Liver (tissue), 9 donors: ENCODE data around the gene CCDC50. TPM values are rescaled to one million over a fixed set of nuclear protein-coding genes. Genes with fewer than 3 reads are reported as not detected.

Experiments
- DNase-seq: peaks from one replicate; pipeline ENCODE4 v3.0.0-alpha.2; 2017; ENCODE audit warnings: low spot score
- H3K27ac ChIP-seq, 2 donors: one replicate each; pipeline ENCODE4 v1.7.0; 2013; ENCODE audit warnings: inconsistent platforms in 2 of 2, low read length in 2 of 2, control low read depth in 1 of 2, low read depth in 1 of 2, mild to moderate bottlenecking in 1 of 2
- H3K27me3 ChIP-seq, 4 donors: one replicate each; pipeline versions ENCODE4 v1.6.1 to v1.7.0; 2013; ENCODE audit warnings: low read length in 3 of 4, inconsistent platforms in 1 of 4, mild to moderate bottlenecking in 1 of 4, moderate library complexity in 1 of 4; ENCODE audit not compliant: control insufficient read depth in 4 of 4, insufficient read depth in 4 of 4
- H3K36me3 ChIP-seq, 4 donors: one replicate each; pipeline versions ENCODE4 v1.6.1 to v1.7.0; 2013; ENCODE audit warnings: low read length in 3 of 4, mild to moderate bottlenecking in 3 of 4, low read depth in 1 of 4, moderate library complexity in 1 of 4; ENCODE audit not compliant: control insufficient read depth in 4 of 4, insufficient read depth in 3 of 4
- H3K4me1 ChIP-seq, 4 donors: one replicate each; pipeline versions ENCODE4 v1.6.1 to v1.7.0; 2013; ENCODE audit warnings: low read length in 3 of 4, mild to moderate bottlenecking in 3 of 4, moderate library complexity in 1 of 4; ENCODE audit not compliant: control insufficient read depth in 4 of 4, insufficient read depth in 4 of 4
- H3K4me3 ChIP-seq, 3 donors: one replicate each; pipeline versions ENCODE4 v1.6.1 to v1.7.0; 2013; ENCODE audit warnings: low read length in 3 of 3, control low read depth in 1 of 3, low read depth in 1 of 3, mild to moderate bottlenecking in 1 of 3
- H3K9ac ChIP-seq, 2 donors: one replicate each; pipeline ENCODE4 v1.7.0; 2013; ENCODE audit warnings: low read length in 2 of 2, mild to moderate bottlenecking in 2 of 2, moderate library complexity in 2 of 2, control low read depth in 1 of 2, low read depth in 1 of 2
- H3K9me3 ChIP-seq, 4 donors: one replicate each; pipeline versions ENCODE4 v1.6.1 to v1.7.0; 2013; ENCODE audit warnings: low read length in 3 of 4; ENCODE audit not compliant: control insufficient read depth in 4 of 4
- EGR1 ChIP-seq, 2 donors: IDR thresholded peaks; 2 replicates each; pipeline ENCODE4 v1.6.1; 2016 to 2018; ENCODE audit warnings: antibody characterized with exemption in 2 of 2, low read depth in 2 of 2
- FOXA1 ChIP-seq: IDR thresholded peaks from 2 replicates; pipeline ENCODE4 v1.6.1; 2016; ENCODE audit warnings: antibody characterized with exemption
- FOXA2 ChIP-seq: IDR thresholded peaks from 2 replicates; pipeline ENCODE4 v1.6.1; 2016; ENCODE audit warnings: antibody characterized with exemption
- GABPA ChIP-seq, 2 donors: IDR thresholded peaks in 1 of 2; conservative IDR thresholded peaks in 1 of 2; 2 replicates each; pipeline ENCODE4 v1.6.1; 2016; ENCODE audit warnings: antibody characterized with exemption in 2 of 2, mild to moderate bottlenecking in 1 of 2, moderate library complexity in 1 of 2
- HNF4A ChIP-seq, 2 donors: conservative IDR thresholded peaks; 2 replicates each; pipeline ENCODE4 v1.6.1; 2016; ENCODE audit warnings: antibody characterized with exemption in 2 of 2, mild to moderate bottlenecking in 2 of 2
- HNF4G ChIP-seq: IDR thresholded peaks from 2 replicates; pipeline ENCODE4 v1.6.1; 2016; ENCODE audit warnings: antibody characterized with exemption
- JUND ChIP-seq, 2 donors: IDR thresholded peaks; 2 replicates each; pipeline ENCODE4 v1.6.1; 2016; ENCODE audit warnings: antibody characterized with exemption in 2 of 2
- NR2F2 ChIP-seq: IDR thresholded peaks from 2 replicates; pipeline ENCODE4 v1.6.1; 2016; ENCODE audit warnings: antibody characterized with exemption
- REST ChIP-seq: IDR thresholded peaks from 2 replicates; pipeline ENCODE4 v1.6.1; 2016; ENCODE audit warnings: antibody characterized with exemption, mild to moderate bottlenecking
- RXRA ChIP-seq, 2 donors: IDR thresholded peaks; 2 replicates each; pipeline ENCODE4 v1.6.1; 2017 to 2018; ENCODE audit warnings: antibody characterized with exemption in 2 of 2, mild to moderate bottlenecking in 1 of 2
- SP1 ChIP-seq: IDR thresholded peaks from 2 replicates; pipeline ENCODE4 v1.6.1; 2018; ENCODE audit warnings: antibody characterized with exemption, mild to moderate bottlenecking
- ZBTB33 ChIP-seq: IDR thresholded peaks from 2 replicates; pipeline ENCODE4 v1.6.1; 2016; ENCODE audit warnings: antibody characterized with exemption
- WGBS: extraction: QIAGEN DNeasy Blood & Tissue Kit; methylation state at CpG from one replicate; pipeline ENCODE4 v1.1.7; 2013; 5-methylcytosine and 5-hydroxymethylcytosine counted together
- polyA plus RNA-seq, 2 donors: library from polyadenylated mRNA; stranded (reverse) in 1 of 2; unstranded in 1 of 2; fragments of 200-250 nt in 1 of 2; fragments of >200 nt in 1 of 2; fragmentation: Nextera tagmentation in 1 of 2; extraction: Ambion mirVana in 1 of 2; gene quantifications; one replicate each; pipeline versions ENCODE4 v1.2.1 to v1.2.3, GENCODE V29; 2013 to 2015
- total RNA-seq, 2 donors: library from RNA; depleted of rRNA; stranded (reverse); fragments of >200 nt; gene quantifications; one replicate each; pipeline ENCODE4 v1.2.3, GENCODE V29; 2014
- TF ChIP-seq, protein P1 (sequence below): fragments of 150-350 bp; IDR thresholded peaks from 2 replicates; pipeline ENCODE4 v1.5.1; 2017; ENCODE audit warnings: improper control_type of control experiment, low read depth, low read length; ENCODE audit not compliant: missing input control
- donor health status: healthy.
- donor health status: healthy.
- donor health status: healthy.
- donor health status: healthy.
- donor health status: healthy.

The CCDC50 gene
- total and polyA plus RNA-seq, 4 donors: 15.4 to 69.0 (median 33.6) TPM

- TF ChIP-seq ZBTB33 (peak; percentile 46), JUND (IDR thresholded peaks at IDR 0.05) (no peak), FOXA1 (no peak), FOXA2 (no peak), SP1 (peak; percentile 58)
- TF ChIP-seq, protein P1, sequence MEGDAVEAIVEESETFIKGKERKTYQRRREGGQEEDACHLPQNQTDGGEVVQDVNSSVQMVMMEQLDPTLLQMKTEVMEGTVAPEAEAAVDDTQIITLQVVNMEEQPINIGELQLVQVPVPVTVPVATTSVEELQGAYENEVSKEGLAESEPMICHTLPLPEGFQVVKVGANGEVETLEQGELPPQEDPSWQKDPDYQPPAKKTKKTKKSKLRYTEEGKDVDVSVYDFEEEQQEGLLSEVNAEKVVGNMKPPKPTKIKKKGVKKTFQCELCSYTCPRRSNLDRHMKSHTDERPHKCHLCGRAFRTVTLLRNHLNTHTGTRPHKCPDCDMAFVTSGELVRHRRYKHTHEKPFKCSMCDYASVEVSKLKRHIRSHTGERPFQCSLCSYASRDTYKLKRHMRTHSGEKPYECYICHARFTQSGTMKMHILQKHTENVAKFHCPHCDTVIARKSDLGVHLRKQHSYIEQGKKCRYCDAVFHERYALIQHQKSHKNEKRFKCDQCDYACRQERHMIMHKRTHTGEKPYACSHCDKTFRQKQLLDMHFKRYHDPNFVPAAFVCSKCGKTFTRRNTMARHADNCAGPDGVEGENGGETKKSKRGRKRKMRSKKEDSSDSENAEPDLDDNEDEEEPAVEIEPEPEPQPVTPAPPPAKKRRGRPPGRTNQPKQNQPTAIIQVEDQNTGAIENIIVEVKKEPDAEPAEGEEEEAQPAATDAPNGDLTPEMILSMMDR: no peak
Observed at GRCh38 chr3:191314109-191314728, 15.0 kb upstream of the CCDC50 start (continued).

DNA sequence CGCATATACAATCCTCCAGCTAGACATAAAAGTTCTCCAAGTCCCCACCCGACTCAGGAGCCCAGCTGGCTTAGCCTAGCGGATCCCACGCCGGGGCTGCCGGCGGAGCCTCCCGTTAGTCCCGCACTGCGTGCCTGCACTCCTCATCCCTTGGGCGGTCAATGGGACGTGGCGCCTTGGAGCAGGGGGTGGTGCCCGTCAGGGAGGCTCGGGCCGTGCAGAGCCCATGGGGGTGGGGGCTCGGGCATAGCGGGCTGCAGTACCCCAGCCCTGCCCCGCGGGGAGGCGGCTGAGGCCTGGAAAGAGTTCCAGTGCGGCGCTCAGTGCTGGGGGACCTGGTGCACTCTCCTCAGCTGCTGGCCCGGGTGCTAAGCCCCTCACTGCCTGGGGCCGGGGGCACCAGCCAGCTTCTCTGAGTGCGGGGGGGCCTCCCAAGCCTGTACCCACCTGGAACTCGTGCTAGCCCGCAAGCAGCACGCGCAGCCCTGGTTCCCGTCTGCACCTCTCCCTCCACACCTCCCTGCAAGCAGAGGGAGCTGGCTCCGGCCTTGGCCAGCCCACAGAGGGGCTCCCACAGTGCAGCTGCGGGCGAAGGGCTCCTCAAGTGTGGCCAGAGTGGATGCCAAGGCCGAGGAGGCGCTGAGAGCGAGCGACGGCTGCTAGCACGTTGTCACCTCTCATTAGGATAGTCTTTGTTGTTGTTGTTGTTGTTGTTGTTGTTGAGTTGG, 12.2 kb upstream of the CCDC50 start:
- H3K9ac ChIP-seq: no peak overlapping the region
- no peaks in the 10 kb centered on the region for H3K36me3 ChIP-seq
- H3K4me3 ChIP-seq: no peak overlapping the region
- H3K4me1 ChIP-seq: peaks cover 0 to 8% (median 4%) of the 10 kb centered on the region in 4 donors
- WGBS: 97% methylated on average over 40 of the region's 40 CpGs
- TF ChIP-seq HNF4G: no peak
- TF ChIP-seq HNF4A (conservative IDR thresholded peaks at IDR 0.05): no peak
- TF ChIP-seq NR2F2: no peak
- no peaks in the 10 kb centered on the region for H3K27me3 ChIP-seq
- H3K27ac ChIP-seq: no peak overlapping the region
- no peak for DNase-seq
- H3K9me3 ChIP-seq: no peaks in the 10 kb centered on the region

DNA sequence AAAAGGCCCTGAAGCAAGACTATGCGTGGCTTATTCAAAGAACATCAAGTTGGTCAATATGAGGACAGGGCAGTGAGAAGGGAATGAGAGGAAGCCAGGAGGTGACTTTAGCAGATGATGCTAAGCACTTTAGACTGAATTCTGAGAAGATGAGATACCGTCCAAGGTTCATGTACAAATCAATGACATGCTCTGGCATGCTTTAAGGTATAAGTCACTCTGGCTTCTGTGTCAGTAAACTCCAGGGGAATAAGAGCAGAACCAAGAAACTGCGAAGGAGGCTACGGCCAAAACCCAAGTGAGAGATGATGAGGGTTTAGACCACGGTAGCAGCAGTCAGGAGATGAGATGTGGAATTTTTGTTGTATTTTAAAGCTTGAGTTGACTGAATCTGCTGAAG, 8.9 kb upstream of the CCDC50 start:
- no peaks in the 10 kb centered on the region for H3K27me3 ChIP-seq
- no peaks in the 10 kb centered on the region for H3K4me1 ChIP-seq
- H3K9me3 ChIP-seq: no peaks in the 10 kb centered on the region
- H3K36me3 ChIP-seq: no peaks in the 10 kb centered on the region
- H3K9ac ChIP-seq: no peak overlapping the region
- no peak for DNase-seq
- WGBS: 85% methylated on average over 5 of the region's 5 CpGs
- H3K4me3 ChIP-seq: no peak overlapping the region
- H3K27ac ChIP-seq: no peak overlapping the region
- TF ChIP-seq FOXA2 (no peak), EGR1 (IDR thresholded peaks at IDR 0.05; ENCODE audit: low read depth in 2 of 2) (no peak), GABPA (IDR thresholded peaks at IDR 0.05 in 1 of 2, conservative IDR thresholded peaks at IDR 0.05 in 1 of 2) (no peak), REST (no peak), RXRA (IDR thresholded peaks at IDR 0.05) (no peak)
